HepG2 (cell line): Measurements from ENCODE around the gene TSEN34. TPM values are rescaled to one million over a fixed set of nuclear protein-coding genes. Genes with fewer than 3 reads are reported as not detected.

Source experiments
- AGO2 ChIP-seq: fragments of 200-400 bp; formaldehyde crosslinking; optimal IDR thresholded peaks from 2 replicates; pipeline ENCODE3; 2017; ENCODE audit warnings: mild to moderate bottlenecking, low read depth, low read length, moderate library complexity
- ATM ChIP-seq: fragments of 450-650 bp; IDR thresholded peaks from 2 replicates; pipeline ENCODE4 v1.7.1; 2017; ENCODE audit warnings: mild to moderate bottlenecking, borderline replicate concordance
- CBFB ChIP-seq: sonication (generic); formaldehyde crosslinking; IDR thresholded peaks from 2 replicates; pipeline ENCODE4 v1.4.0; 2020; ENCODE audit warnings: missing genetic modification reagents
- CCDC6 ChIP-seq: sonication (generic); formaldehyde crosslinking; IDR thresholded peaks from 2 replicates; pipeline ENCODE4 v1.8.1; 2022; ENCODE audit warnings: mild to moderate bottlenecking, missing genetic modification reagents, moderate library complexity
- E2F2 ChIP-seq: sonication (generic); formaldehyde crosslinking; IDR thresholded peaks from 2 replicates; pipeline ENCODE4 v1.4.0; 2020; ENCODE audit warnings: missing genetic modification reagents, borderline replicate concordance
- GPN1 ChIP-seq: sonication (generic); formaldehyde crosslinking; IDR thresholded peaks from 2 replicates; pipeline ENCODE4 v1.5.1; 2020; ENCODE audit warnings: missing genetic modification reagents, borderline replicate concordance
- HDAC2 ChIP-seq: sonication (generic); formaldehyde crosslinking; IDR thresholded peaks from 2 replicates; pipeline ENCODE4 v1.4.0; 2020; ENCODE audit warnings: missing genetic modification reagents
- HDAC6 ChIP-seq: fragments of 200-600 bp; sonication (generic); IDR thresholded peaks from 2 replicates; pipeline ENCODE4 v1.7.0; 2017; ENCODE audit warnings: mild to moderate bottlenecking, antibody characterized with exemption, low read length, low read depth
- HOXD1 ChIP-seq: sonication (generic); formaldehyde crosslinking; IDR thresholded peaks from 2 replicates; pipeline ENCODE4 v1.5.0; 2020; ENCODE audit warnings: missing genetic modification reagents
- SIN3B ChIP-seq: fragments of 150-350 bp; IDR thresholded peaks from 2 replicates; pipeline ENCODE4 v1.6.1; 2014; ENCODE audit warnings: low read length
- TAF1 ChIP-seq: sonication (generic); formaldehyde crosslinking; IDR thresholded peaks from 2 replicates; pipeline ENCODE4 v1.4.0; 2020; ENCODE audit warnings: missing genetic modification reagents
- TFDP2 ChIP-seq: sonication (generic); formaldehyde crosslinking; IDR thresholded peaks from 2 replicates; pipeline ENCODE4 v1.4.0; 2020; ENCODE audit warnings: missing genetic modification reagents
- ZBTB10 ChIP-seq: sonication (generic); formaldehyde crosslinking; IDR thresholded peaks from 2 replicates; pipeline ENCODE4 v1.4.0; 2020; ENCODE audit warnings: missing genetic modification reagents, borderline replicate concordance
- ZNF260 ChIP-seq: sonication (generic); formaldehyde crosslinking; IDR thresholded peaks from 2 replicates; pipeline ENCODE4 v1.4.0; 2020; ENCODE audit warnings: missing genetic modification reagents, low read depth, mild to moderate bottlenecking, borderline replicate concordance
- ZNF331 ChIP-seq: sonication (generic); formaldehyde crosslinking; IDR thresholded peaks from 2 replicates; pipeline ENCODE4 v1.4.0; 2020; ENCODE audit warnings: missing genetic modification reagents
- ZNF552 ChIP-seq: sonication (generic); formaldehyde crosslinking; IDR thresholded peaks from 2 replicates; pipeline ENCODE4 v1.9.0; 2022; ENCODE audit warnings: missing genetic modification reagents, mild to moderate bottlenecking, borderline replicate concordance
- ZNF768 ChIP-seq: sonication (generic); formaldehyde crosslinking; IDR thresholded peaks from 2 replicates; pipeline ENCODE4 v1.4.0; 2020; ENCODE audit warnings: missing genetic modification reagents
- ZNF781 ChIP-seq: sonication (generic); formaldehyde crosslinking; IDR thresholded peaks from 2 replicates; pipeline ENCODE4 v1.5.1; 2020; ENCODE audit warnings: borderline replicate concordance, mild to moderate bottlenecking, missing genetic modification reagents; ENCODE audit errors: not compliant biosample characterization
- ZSCAN12 ChIP-seq: sonication (generic); formaldehyde crosslinking; IDR thresholded peaks from 2 replicates; pipeline ENCODE4 v1.9.0; 2021; ENCODE audit warnings: mild to moderate bottlenecking, missing genetic modification reagents
- polyA plus RNA-seq, 8 experiments: library from polyadenylated mRNA; depleted of rRNA in 3 of 8; stranded (reverse) in 7 of 8; unstranded in 1 of 8; fragments of >200 nt; fragmentation: Illumina TruSeq in 4 of 8; extraction: Trizol in 4 of 8; gene quantifications; 2 replicates each; pipeline versions ENCODE4 v1.2.1 to v1.2.3, GENCODE V29; 2011 to 2016; ENCODE audit warnings: low read depth in 4 of 8, missing spikeins in 1 of 8, mixed read lengths in 1 of 8; ENCODE audit not compliant: insufficient read depth in 1 of 8
- total RNA-seq, 5 experiments: library from RNA; depleted of rRNA; stranded (reverse); fragments of >200 nt; fragmentation: Illumina TruSeq; extraction: Trizol; gene quantifications; 2 replicates each; pipeline ENCODE4 v1.2.3, GENCODE V29; 2016; ENCODE audit warnings: low read depth in 1 of 5
- TF ChIP-seq, protein P1 (sequence below): sonication (generic); formaldehyde crosslinking; IDR thresholded peaks from 2 replicates; pipeline ENCODE4 v1.5.0; 2020; ENCODE audit warnings: missing genetic modification reagents
- TF ChIP-seq, protein P2 (sequence below): sonication (generic); formaldehyde crosslinking; IDR thresholded peaks from 2 replicates; pipeline ENCODE4 v1.9.0; 2021; ENCODE audit warnings: missing genetic modification reagents, borderline replicate concordance

The TSEN34 gene
- total and polyA plus RNA-seq, 2 of the 13 experiments (the other 11 are each of a cell fraction or from before 2014, with no cell fraction given) = 55.1 to 65.4 TPM

DNA sequence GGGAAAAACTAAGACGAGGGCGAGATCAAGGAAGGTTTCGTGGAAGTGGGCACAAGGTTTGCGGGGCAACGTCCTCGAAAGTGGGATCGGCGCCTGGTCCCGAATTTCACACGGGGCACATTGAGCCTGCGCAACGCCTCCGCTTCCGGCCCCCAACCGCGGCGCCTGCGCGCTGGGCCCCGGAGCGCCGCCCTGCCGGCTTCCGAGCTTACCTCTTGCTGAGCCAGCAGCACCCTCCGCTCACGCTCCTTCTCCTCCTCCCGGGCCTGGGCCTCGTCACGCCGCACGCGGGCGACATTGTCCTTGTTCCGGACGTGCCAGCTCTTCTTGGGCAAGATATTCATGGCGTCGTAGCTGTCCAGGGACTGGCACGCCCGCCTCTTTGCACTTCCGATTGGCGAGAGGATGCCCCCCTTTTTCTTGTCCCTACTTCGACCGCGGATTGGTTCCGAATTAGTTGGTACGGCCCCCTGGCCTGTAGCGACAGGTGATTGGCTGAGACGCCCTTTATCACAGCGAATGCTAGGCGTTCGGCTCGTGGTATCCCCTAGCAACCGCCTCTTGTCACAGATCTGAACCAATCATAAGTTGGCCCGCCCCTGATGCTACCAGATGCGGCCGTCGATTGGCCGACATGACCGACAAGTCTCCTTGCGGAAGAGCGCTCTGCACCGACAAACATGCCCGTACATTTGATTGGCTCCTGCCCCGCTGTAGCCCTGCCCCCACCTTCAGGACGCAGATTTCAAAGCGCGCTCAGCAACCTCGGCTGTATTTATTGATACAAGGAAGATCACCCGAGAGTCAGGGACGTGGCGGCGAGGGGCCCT, 31.5 kb upstream of the TSEN34 start, which contains the start of gene LENG1 (continued):
- TF ChIP-seq TAF1 (peak; percentile 67), SIN3B (peak; percentile 94), GPN1 (no peak), ZNF331 (CRISPR knock-in tag) (0 out of 2 replicates have a peak, but pooled peaks have one; percentile 27), ZNF552 (CRISPR knock-in tag) (0 out of 2 replicates have a peak, but pooled peaks have one; percentile 28), ZBTB10 (no peak), ZSCAN12 (CRISPR knock-in tag) (no peak), E2F2 (no peak), ZNF768 (CRISPR knock-in tag) (peak; percentile 30; the same call in 1 of the 2 replicates), ZNF781 (CRISPR knock-in tag) (peak; percentile 57), CBFB (peak; percentile 74; the same call in 1 of the 2 replicates), TFDP2 (CRISPR knock-in tag) (peak; percentile 95), HDAC6 (no peak), AGO2 (peak; percentile 83), ZNF260 (no peak), CCDC6 (no peak), HOXD1 (peak; percentile 42; the same call in 1 of the 2 replicates), ATM (no peak), HDAC2 (peak; percentile 29; the same call in 1 of the 2 replicates)
- TF ChIP-seq, protein P1, sequence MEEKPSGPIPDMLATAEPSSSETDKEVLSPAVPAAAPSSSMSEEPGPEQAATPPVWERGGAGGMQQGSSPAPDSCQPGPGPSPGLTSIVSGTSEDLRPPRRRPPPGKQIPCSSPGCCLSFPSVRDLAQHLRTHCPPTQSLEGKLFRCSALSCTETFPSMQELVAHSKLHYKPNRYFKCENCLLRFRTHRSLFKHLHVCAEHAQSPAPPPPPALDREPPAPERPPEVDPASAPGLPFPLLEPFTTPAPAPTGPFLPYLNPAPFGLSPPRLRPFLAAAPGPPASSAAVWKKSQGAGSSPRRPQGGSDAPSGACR (CRISPR knock-in tag) = peak; percentile 45; the same call in 1 of the 2 replicates
- TF ChIP-seq, protein P2, sequence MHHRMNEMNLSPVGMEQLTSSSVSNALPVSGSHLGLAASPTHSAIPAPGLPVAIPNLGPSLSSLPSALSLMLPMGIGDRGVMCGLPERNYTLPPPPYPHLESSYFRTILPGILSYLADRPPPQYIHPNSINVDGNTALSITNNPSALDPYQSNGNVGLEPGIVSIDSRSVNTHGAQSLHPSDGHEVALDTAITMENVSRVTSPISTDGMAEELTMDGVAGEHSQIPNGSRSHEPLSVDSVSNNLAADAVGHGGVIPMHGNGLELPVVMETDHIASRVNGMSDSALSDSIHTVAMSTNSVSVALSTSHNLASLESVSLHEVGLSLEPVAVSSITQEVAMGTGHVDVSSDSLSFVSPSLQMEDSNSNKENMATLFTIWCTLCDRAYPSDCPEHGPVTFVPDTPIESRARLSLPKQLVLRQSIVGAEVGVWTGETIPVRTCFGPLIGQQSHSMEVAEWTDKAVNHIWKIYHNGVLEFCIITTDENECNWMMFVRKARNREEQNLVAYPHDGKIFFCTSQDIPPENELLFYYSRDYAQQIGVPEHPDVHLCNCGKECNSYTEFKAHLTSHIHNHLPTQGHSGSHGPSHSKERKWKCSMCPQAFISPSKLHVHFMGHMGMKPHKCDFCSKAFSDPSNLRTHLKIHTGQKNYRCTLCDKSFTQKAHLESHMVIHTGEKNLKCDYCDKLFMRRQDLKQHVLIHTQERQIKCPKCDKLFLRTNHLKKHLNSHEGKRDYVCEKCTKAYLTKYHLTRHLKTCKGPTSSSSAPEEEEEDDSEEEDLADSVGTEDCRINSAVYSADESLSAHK = no peak
